PC-3 (cell line): ENCODE results near the gene RAB6B. TPM values are rescaled to one million over a fixed set of nuclear protein-coding genes. Genes with fewer than 3 reads are reported as not detected.

Experiments
- ATAC-seq: fragments of 200-7000 bp; cut with Tn5 transposase; 2 replicates; pipeline ENCODE4 v1.9.1; 2020; ENCODE audit warnings: mild to moderate bottlenecking, moderate library complexity
- BruUV-seq: library from RNA; stranded (reverse); fragments of 400-500 nt; replicated peaks from 2 replicates; lab custom pipeline; 2021; lab: Mats Ljungman, UMichigan
- CTCF ChIA-PET: fragments of 300-600 bp; sonication (Branson Sonifier 250); formaldehyde crosslinking; loops from one replicate; lab custom pipeline; 2022; ENCODE audit warnings: antibody characterized with exemption; lab: Charles Lee
- POLR2A ChIA-PET: fragments of 300-600 bp; sonication (Branson Sonifier 250); formaldehyde crosslinking; loops from one replicate; lab custom pipeline; 2022; ENCODE audit warnings: antibody characterized with exemption; ENCODE audit not compliant: unreplicated experiment; lab: Charles Lee
- DNase-seq: peaks from one replicate; pipeline ENCODE4 v3.0.0-alpha.2; 2015
- H2AFZ ChIP-seq: fragments of 300-600 bp; sonication (generic); 2 replicates; pipeline ENCODE4 v1.6.0; 2016; ENCODE audit warnings: antibody characterized with exemption, low read length
- H3F3A ChIP-seq: fragments of 300-600 bp; sonication (generic); one replicate; pipeline ENCODE4 v1.6.0; 2017; ENCODE audit warnings: antibody characterized with exemption, low read length, control low read depth, mild to moderate bottlenecking; ENCODE audit not compliant: unreplicated experiment
- H3K27ac ChIP-seq: fragments of 300-600 bp; sonication (generic); 2 replicates; pipeline ENCODE4 v1.5.1; 2016; ENCODE audit warnings: mild to moderate bottlenecking, low read length
- H3K27me3 ChIP-seq: fragments of 300-600 bp; sonication (generic); 2 replicates; pipeline ENCODE4 v1.6.1; 2016; ENCODE audit warnings: low read length, mixed read lengths
- H3K36me3 ChIP-seq: fragments of 300-600 bp; sonication (generic); 2 replicates; pipeline ENCODE4 v1.6.1; 2016; ENCODE audit warnings: low read depth, mixed run types, low read length, mixed read lengths
- H3K4me1 ChIP-seq: fragments of 300-600 bp; sonication (generic); 2 replicates; pipeline ENCODE4 v1.5.1; 2016; ENCODE audit warnings: low read length; ENCODE audit not compliant: insufficient read depth
- H3K4me2 ChIP-seq: fragments of 300-600 bp; sonication (generic); 2 replicates; pipeline ENCODE4 v1.6.0; 2016; ENCODE audit warnings: low read length
- H3K4me3 ChIP-seq: fragments of 300-600 bp; sonication (generic); 2 replicates; pipeline ENCODE4 v1.5.1; 2016; ENCODE audit warnings: mild to moderate bottlenecking, low read length, mixed read lengths
- H3K79me2 ChIP-seq: fragments of 300-600 bp; sonication (generic); 2 replicates; pipeline ENCODE4 v1.6.1; 2017; ENCODE audit warnings: low read length, mixed read lengths
- H3K9ac ChIP-seq: fragments of 300-600 bp; sonication (generic); 2 replicates; pipeline ENCODE4 v1.6.0; 2016; ENCODE audit warnings: mild to moderate bottlenecking, low read length
- H3K9me2 ChIP-seq: fragments of 300-600 bp; sonication (generic); replicated peaks from 2 replicates; pipeline ENCODE4 v1.6.1; 2016; ENCODE audit warnings: mixed run types, low read length, mixed read lengths
- H3K9me3 ChIP-seq: fragments of 300-600 bp; sonication (generic); 2 replicates; pipeline ENCODE4 v1.6.1; 2016; ENCODE audit warnings: low read length, mixed read lengths
- H4K20me1 ChIP-seq: fragments of 300-600 bp; sonication (generic); 2 replicates; pipeline ENCODE4 v1.6.1; 2016; ENCODE audit warnings: low read length, mixed read lengths
- CTCF ChIP-seq: fragments of 300-600 bp; sonication (generic); conservative IDR thresholded peaks from 2 replicates; pipeline ENCODE4 v1.5.1; 2017; ENCODE audit warnings: antibody characterized with exemption, low read depth, mild to moderate bottlenecking, low read length
- EZH2 ChIP-seq: fragments of 300-600 bp; sonication (generic); IDR thresholded peaks from one replicate; pipeline ENCODE4 v1.6.1; 2017; ENCODE audit warnings: antibody characterized with exemption, mild to moderate bottlenecking, low read length; ENCODE audit not compliant: unreplicated experiment
- EZH2phosphoT487 ChIP-seq: fragments of 300-600 bp; sonication (generic); IDR thresholded peaks from 2 replicates; pipeline ENCODE4 v1.6.1; 2018; ENCODE audit warnings: mild to moderate bottlenecking, antibody characterized with exemption, low read length, borderline replicate concordance
- intact Hi-C: fragments of 100-400 bp; cut with micrococcal nuclease; formaldehyde crosslinking; loops from 2 replicates; pipeline ENCODE4 v1.9.0; 2023
- total RNA-seq: library from RNA; depleted of rRNA; stranded (reverse); fragments of >200 nt; gene quantifications from 2 replicates; pipeline ENCODE4 v1.2.3, GENCODE V29; 2014

The RAB6B gene
- total RNA-seq, 1 experiment from 2014 or later: 0.22 TPM

- H3K4me2 ChIP-seq: no peak overlapping the region
- no peak overlapping the region for H3K27ac ChIP-seq
- BruUV-seq: no TSS peak
- no peak for ATAC-seq
- H3K79me2 ChIP-seq: no peaks in the 10 kb centered on the region
- no peaks in the 10 kb centered on the region for H3K9me3 ChIP-seq
- H2AFZ ChIP-seq: no peak overlapping the region
- POLR2A ChIA-PET: interaction anchor here (0.6 kb wide), 1 partner anchor 317 kb away, joined by 3 read pairs; no protein-coding TSS in a partner anchor
- no peaks in the 10 kb centered on the region for H3K36me3 ChIP-seq
- H4K20me1 ChIP-seq: no peaks in the 10 kb centered on the region
- H3K4me1 ChIP-seq: no peaks in the 10 kb centered on the region
- H3K9ac ChIP-seq: no peak overlapping the region
- DNase-seq: no peak
- TF ChIP-seq EZH2 (no peak), EZH2phosphoT487 (no peak), CTCF (no peak)
- no peak overlapping the region for H3K4me3 ChIP-seq
- no peaks in the 10 kb centered on the region for H3K27me3 ChIP-seq
- intact Hi-C loops: loop anchor here (5.0 kb wide), 1 partner anchor 264 kb away; the partner anchor contains the start of gene TOPBP1
- H3K9me2 ChIP-seq: no peaks in the 10 kb centered on the region
- CTCF ChIA-PET: no interaction called here
- no peaks in the 10 kb centered on the region for H3F3A ChIP-seq
Measured at GRCh38 chr3:133925960-133926735, 30.5 kb upstream of the RAB6B start.

- no TSS peak for BruUV-seq
- intact Hi-C loops: no loop called here
- Histone ChIP-seq H3K27ac (no peak overlapping the region), H3F3A (no peaks in the 10 kb centered on the region), H3K4me1 (no peaks in the 10 kb centered on the region), H3K79me2 (no peaks in the 10 kb centered on the region), H3K27me3 (no peaks in the 10 kb centered on the region), H3K9ac (no peak overlapping the region), H3K4me2 (no peak overlapping the region), H2AFZ (no peak overlapping the region), H3K4me3 (no peak overlapping the region), H4K20me1 (no peaks in the 10 kb centered on the region), H3K36me3 (no peaks in the 10 kb centered on the region), H3K9me2 (no peaks in the 10 kb centered on the region), H3K9me3 (no peaks in the 10 kb centered on the region)
- ChIA-PET POLR2A (no interaction called here), CTCF (no interaction called here)
- no peak for ATAC-seq
- no peak for DNase-seq
- no peak for TF ChIP-seq CTCF
- no peak for TF ChIP-seq EZH2
- no peak for TF ChIP-seq EZH2phosphoT487
Measured at GRCh38 chr3:133924041-133924440, 28.4 kb upstream of the RAB6B start.

DNA sequence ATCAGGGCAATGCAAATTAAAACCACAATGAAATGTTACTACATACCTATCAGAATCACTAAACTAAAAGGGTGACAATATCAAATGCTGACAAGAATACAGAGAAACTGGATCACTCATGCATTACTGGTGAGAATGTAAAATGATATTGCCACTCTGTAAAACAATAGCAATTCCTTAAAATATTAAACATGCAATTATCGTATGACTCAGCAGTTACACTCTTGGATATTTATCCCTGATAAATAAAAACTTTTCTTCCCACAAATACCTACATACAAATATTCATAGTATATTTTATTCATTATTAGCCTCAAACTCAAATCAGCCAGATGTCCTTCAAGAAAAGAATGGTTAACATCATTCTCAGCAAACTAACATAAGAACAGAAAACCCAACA lies 25.9 kb upstream of the RAB6B start:
- Histone ChIP-seq H3K4me2 (no peak overlapping the region), H3F3A (no peaks in the 10 kb centered on the region), H2AFZ (no peak overlapping the region), H3K4me3 (no peak overlapping the region), H3K79me2 (no peaks in the 10 kb centered on the region), H3K9me2 (no peaks in the 10 kb centered on the region), H3K9ac (no peak overlapping the region), H3K27me3 (no peaks in the 10 kb centered on the region), H3K36me3 (no peaks in the 10 kb centered on the region), H3K27ac (no peak overlapping the region), H3K4me1 (no peaks in the 10 kb centered on the region), H3K9me3 (no peaks in the 10 kb centered on the region), H4K20me1 (no peaks in the 10 kb centered on the region)
- intact Hi-C loops: no loop called here
- DNase-seq: no peak
- ChIA-PET CTCF (no interaction called here), POLR2A (no interaction called here)
- BruUV-seq: no TSS peak
- TF ChIP-seq CTCF: no peak
- TF ChIP-seq EZH2: no peak
- no peak for TF ChIP-seq EZH2phosphoT487
- ATAC-seq: no peak
